GM23248 (cell line): ENCODE results near the gene BAIAP2. TPM values are rescaled to one million over a fixed set of nuclear protein-coding genes. Genes with fewer than 3 reads are reported as not detected.

Experiments used
- DNase-seq: peaks from one replicate; pipeline ENCODE4 v3.0.0-alpha.2; 2015
- H2AFZ ChIP-seq: fragments of 200-600 bp; sonication (generic); 2 replicates; pipeline ENCODE4 v1.6.1; 2016; ENCODE audit warnings: antibody characterized with exemption
- H3F3A ChIP-seq: fragments of 200-600 bp; sonication (generic); 2 replicates; pipeline ENCODE4 v1.6.1; 2016; ENCODE audit warnings: mild to moderate bottlenecking, antibody characterized with exemption, mixed run types; ENCODE audit not compliant: insufficient read depth
- H3K27ac ChIP-seq: fragments of 200-600 bp; sonication (generic); 2 replicates; pipeline ENCODE4 v1.5.1; 2016; ENCODE audit warnings: mild to moderate bottlenecking
- H3K27me3 ChIP-seq: fragments of 200-600 bp; sonication (generic); replicated peaks from 2 replicates; pipeline ENCODE4 v1.6.1; 2016; ENCODE audit warnings: mild to moderate bottlenecking; ENCODE audit not compliant: insufficient read depth
- H3K36me3 ChIP-seq: fragments of 200-600 bp; sonication (generic); 2 replicates; pipeline ENCODE4 v1.6.1; 2016; ENCODE audit warnings: low read depth, mild to moderate bottlenecking
- H3K4me1 ChIP-seq: fragments of 200-600 bp; sonication (generic); 2 replicates; pipeline ENCODE4 v1.6.1; 2016; ENCODE audit warnings: mild to moderate bottlenecking; ENCODE audit not compliant: insufficient read depth
- H3K4me2 ChIP-seq: fragments of 200-600 bp; sonication (generic); one replicate; pipeline ENCODE4 v1.6.1; 2016; ENCODE audit warnings: mild to moderate bottlenecking; ENCODE audit not compliant: unreplicated experiment
- H3K4me3 ChIP-seq: fragments of 200-600 bp; sonication (generic); 2 replicates; pipeline ENCODE4 v1.5.1; 2016; ENCODE audit warnings: mild to moderate bottlenecking
- H3K79me2 ChIP-seq: fragments of 200-600 bp; sonication (generic); 2 replicates; pipeline ENCODE4 v1.6.1; 2016; ENCODE audit warnings: mild to moderate bottlenecking; ENCODE audit not compliant: insufficient read depth
- H3K9ac ChIP-seq: fragments of 200-600 bp; sonication (generic); 2 replicates; pipeline ENCODE4 v1.6.1; 2016; ENCODE audit warnings: mild to moderate bottlenecking
- H3K9me2 ChIP-seq: fragments of 200-600 bp; sonication (generic); 2 replicates; pipeline ENCODE4 v1.6.1; 2016; ENCODE audit warnings: mixed run types, mild to moderate bottlenecking, moderate library complexity; ENCODE audit not compliant: insufficient read depth
- H3K9me3 ChIP-seq: fragments of 200-600 bp; sonication (generic); one replicate; pipeline ENCODE4 v1.6.1; 2017; ENCODE audit warnings: low read depth
- H4K20me1 ChIP-seq: fragments of 200-600 bp; sonication (generic); 2 replicates; pipeline ENCODE4 v1.6.0; 2016; ENCODE audit not compliant: insufficient read depth
- EZH2 ChIP-seq: fragments of 200-600 bp; sonication (generic); IDR thresholded peaks from 2 replicates; pipeline ENCODE4 v1.6.1; 2018; ENCODE audit warnings: antibody characterized with exemption, mild to moderate bottlenecking; ENCODE audit not compliant: insufficient read depth, poor library complexity, severe bottlenecking
- EZH2phosphoT487 ChIP-seq: fragments of 200-600 bp; sonication (generic); IDR thresholded peaks from 2 replicates; pipeline ENCODE4 v1.6.1; 2018; ENCODE audit warnings: antibody characterized with exemption, moderate library complexity, mild to moderate bottlenecking, low read depth; ENCODE audit not compliant: insufficient read depth
- WGBS, 2 experiments: methylation state at CpG; one replicate each; pipeline ENCODE4 v1.1.6; 2015 to 2017; ENCODE audit warnings: low lambda C conversion rate in 2 of 2, low coverage in 1 of 2; ENCODE audit errors: missing lambda C conversion rate in 2 of 2; 5-methylcytosine and 5-hydroxymethylcytosine counted together
- in situ Hi-C: fragments of 300-500 bp; cut with MboI; formaldehyde crosslinking; loops from 2 replicates; pipeline ENCODE4 v1.15.0; 2020
- polyA plus RNA-seq: library from polyadenylated mRNA; unstranded; fragments of >200 nt; fragmentation: Nextera tagmentation; extraction: Ambion mirVana; gene quantifications from 2 replicates; pipeline ENCODE4 v1.2.1, GENCODE V29; 2016
- total RNA-seq: library from RNA; depleted of rRNA; stranded (reverse); fragments of >200 nt; shearing (Covaris generic); gene quantifications from 2 replicates; pipeline ENCODE4 v1.2.3, GENCODE V29; 2014

Gene BAIAP2
- total and polyA plus RNA-seq, 2 experiments from 2014 or later: 28.2 to 31.7 TPM

- Histone ChIP-seq H3K27me3 (peaks cover 25% of the 10 kb centered on the region), H3K9me2 (no peaks in the 10 kb centered on the region), H3K9me3 (no peaks in the 10 kb centered on the region), H3K4me3 (no peak overlapping the region), H3F3A (no peaks in the 10 kb centered on the region), H3K9ac (no peak overlapping the region), H3K4me2 (no peak overlapping the region), H3K4me1 (no peaks in the 10 kb centered on the region; the same call in 1 of the 2 replicates), H4K20me1 (no peaks in the 10 kb centered on the region), H2AFZ (no peak overlapping the region), H3K36me3 (no peaks in the 10 kb centered on the region), H3K79me2 (peaks cover 4% of the 10 kb centered on the region), H3K27ac (no peak overlapping the region)
- TF ChIP-seq EZH2phosphoT487 (no peak), EZH2 (no peak)
- in situ Hi-C loops: no loop called here
- DNase-seq: no peak
- 93 to 95% methylated on average over 31 to 32 of the region's 32 CpGs for WGBS, 2 experiments
Measured at GRCh38 chr17:81030741-81031565, 4.0 kb upstream of the BAIAP2 start.

DNA sequence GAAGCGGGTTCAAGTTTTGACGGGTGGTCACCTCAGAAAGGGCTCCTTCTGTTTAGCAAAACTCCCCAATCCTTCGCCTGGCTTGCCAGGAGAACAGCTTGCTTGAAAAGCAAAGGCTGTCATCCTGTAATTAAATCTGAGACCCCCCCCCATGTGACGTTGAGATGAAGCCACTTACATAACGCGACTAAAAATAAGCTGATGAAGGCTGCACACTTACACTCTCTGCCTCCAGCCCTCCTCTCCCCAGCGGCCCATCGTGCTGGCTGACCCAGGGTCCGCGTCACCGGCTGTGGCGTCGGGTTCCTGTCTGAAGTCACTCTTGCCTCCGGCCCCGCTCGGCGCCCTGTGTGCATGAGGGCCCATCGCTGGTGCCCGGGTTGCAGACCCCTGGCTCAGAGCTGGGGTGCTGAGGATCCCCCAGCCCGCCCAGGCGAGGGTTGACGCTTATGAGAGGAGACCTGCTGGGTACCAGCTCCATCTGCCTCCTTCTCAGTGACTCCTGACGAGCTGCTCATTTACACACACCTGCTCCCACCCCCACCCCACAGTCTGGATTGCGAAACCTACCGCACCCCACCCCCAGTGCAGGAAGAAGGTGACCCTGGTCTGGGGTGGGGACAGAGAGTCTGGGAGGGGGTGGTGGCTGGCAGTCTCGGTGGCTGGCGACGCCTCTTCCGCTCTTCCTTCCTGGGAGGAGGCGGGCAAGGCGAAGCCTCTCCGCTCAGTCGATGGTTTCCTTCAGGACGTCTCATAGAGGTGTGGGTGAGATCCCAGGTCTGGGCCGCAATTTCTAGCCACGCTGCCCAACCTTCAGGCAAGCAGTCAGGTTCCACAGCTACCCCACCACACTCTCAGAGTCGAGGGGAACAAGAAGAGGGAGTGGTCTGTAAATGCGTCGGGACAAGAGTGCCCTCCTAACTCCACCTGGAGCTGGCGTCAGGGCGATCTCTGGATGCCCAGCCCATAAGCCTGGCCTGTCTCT lies 3.1 kb upstream of the BAIAP2 start:
- Histone ChIP-seq H3F3A (no peaks in the 10 kb centered on the region), H3K27ac (no peak overlapping the region), H3K9ac (no peak overlapping the region), H3K9me2 (no peaks in the 10 kb centered on the region), H3K36me3 (no peaks in the 10 kb centered on the region), H3K9me3 (no peaks in the 10 kb centered on the region), H3K4me3 (no peak overlapping the region), H3K4me1 (no peaks in the 10 kb centered on the region; the same call in 1 of the 2 replicates), H4K20me1 (no peaks in the 10 kb centered on the region), H2AFZ (no peak overlapping the region), H3K79me2 (peaks cover 13% of the 10 kb centered on the region), H3K4me2 (no peak overlapping the region), H3K27me3 (peaks cover 15% of the 10 kb centered on the region)
- in situ Hi-C loops: no loop called here
- 93 to 95% methylated on average over 30 to 40 of the region's 41 CpGs for WGBS, 2 experiments
- no peak for DNase-seq
- TF ChIP-seq EZH2phosphoT487: no peak
- TF ChIP-seq EZH2: no peak

GRCh38 chr17:81032641-81033480 lies 2.1 kb upstream of the BAIAP2 start:
- Histone ChIP-seq H3K79me2 (peaks cover 23% of the 10 kb centered on the region), H2AFZ (no peak overlapping the region), H3K4me2 (no peak overlapping the region), H3K9me2 (no peaks in the 10 kb centered on the region), H3K36me3 (no peaks in the 10 kb centered on the region), H3K4me3 (no peak overlapping the region), H3K9me3 (no peaks in the 10 kb centered on the region), H3F3A (no peaks in the 10 kb centered on the region), H3K9ac (no peak overlapping the region), H3K4me1 (no peaks in the 10 kb centered on the region; the same call in 1 of the 2 replicates), H4K20me1 (no peaks in the 10 kb centered on the region), H3K27me3 (peaks cover 5% of the 10 kb centered on the region), H3K27ac (no peak overlapping the region)
- in situ Hi-C loops: no loop called here
- TF ChIP-seq EZH2 (no peak), EZH2phosphoT487 (no peak)
- no peak for DNase-seq
- WGBS, 2 experiments: 88 to 90% methylated on average over 33 to 34 of the region's 34 CpGs
